Measurements from ENCODE around the gene APOD.
"Not testable (repeated sequence)": the region's sequence is repeated elsewhere in the genome, so short reads cannot be mapped to it uniquely, and the experiment has no call there.

The APOD gene

GRCh38 chr3:195583831-195584542 lies at the start of gene APOD:
TSS of gene APOD (minus strand) at chr3:195583940. CDS start at chr3:195579461, 4,479 bp downstream.
- no peak for DNase-seq (ENCODE audit: low spot score)

GRCh38 chr3:195633351-195633750 lies 49.6 kb upstream of the APOD start:
- not testable (repeated sequence) for DNase-seq (ENCODE audit: low spot score)

GRCh38 chr3:195632501-195633185 lies 48.9 kb upstream of the APOD start:
- DNase-seq (ENCODE audit: low spot score) = not testable (repeated sequence)

- DNase-seq (ENCODE audit: low spot score) = not testable (repeated sequence)
Observed at GRCh38 chr3:195632046-195632445, 48.3 kb upstream of the APOD start.

- not testable (repeated sequence) for DNase-seq (ENCODE audit: low spot score)
Observed at GRCh38 chr3:195630938-195631495, 47.3 kb upstream of the APOD start.

- not testable (repeated sequence) for DNase-seq (ENCODE audit: low spot score)
Observed at GRCh38 chr3:195630086-195630917, 46.6 kb upstream of the APOD start.

GRCh38 chr3:195629682-195630081 lies 45.9 kb upstream of the APOD start:
- not testable (repeated sequence) for DNase-seq (ENCODE audit: low spot score)

GRCh38 chr3:195628386-195628920 lies 44.7 kb upstream of the APOD start:
- DNase-seq (ENCODE audit: low spot score) = not testable (repeated sequence)

- DNase-seq (ENCODE audit: low spot score) = not testable (repeated sequence)
Observed at GRCh38 chr3:195627515-195628385, 44.0 kb upstream of the APOD start.

- DNase-seq (ENCODE audit: low spot score) = not testable (repeated sequence)
Observed at GRCh38 chr3:195624603-195625560, 41.1 kb upstream of the APOD start.

GRCh38 chr3:195624171-195624570 lies 40.4 kb upstream of the APOD start:
- DNase-seq (ENCODE audit: low spot score) = not testable (repeated sequence)

- not testable (repeated sequence) for DNase-seq (ENCODE audit: low spot score)
Observed at GRCh38 chr3:195623217-195623965, 39.7 kb upstream of the APOD start.

GRCh38 chr3:195622523-195623170 lies 38.9 kb upstream of the APOD start:
- not testable (repeated sequence) for DNase-seq (ENCODE audit: low spot score)

GRCh38 chr3:195622012-195622411 lies 38.3 kb upstream of the APOD start:
- DNase-seq (ENCODE audit: low spot score) = not testable (repeated sequence)

GRCh38 chr3:195621095-195621494 lies 37.4 kb upstream of the APOD start:
- not testable (repeated sequence) for DNase-seq (ENCODE audit: low spot score)

GRCh38 chr3:195620476-195620875 lies 36.7 kb upstream of the APOD start:
- not testable (repeated sequence) for DNase-seq (ENCODE audit: low spot score)

- not testable (repeated sequence) for DNase-seq (ENCODE audit: low spot score)
Observed at GRCh38 chr3:195619591-195620369, 36.0 kb upstream of the APOD start.
